A549 (cell line): ENCODE data around the gene GNG12. TPM values are rescaled to one million over a fixed set of nuclear protein-coding genes. Genes with fewer than 3 reads are reported as not detected.

ENCODE experiments used
- ATAC-seq, 2 experiments: fragments of 200-7000 bp in 1 of 2; fragments of >200 bp in 1 of 2; cut with Nextera tagmentation in 1 of 2; cut with Tn5 transposase in 1 of 2; 3 replicates each; pipeline versions ENCODE4 v1.8.0 to v1.9.1; 2018 to 2020; ENCODE audit warnings: mild to moderate bottlenecking in 1 of 2, moderate library complexity in 1 of 2
- CTCF ChIA-PET: fragments of 300-600 bp; sonication (Branson Sonifier 250); formaldehyde crosslinking; extraction: SDS; loops from one replicate; lab custom pipeline; 2021; ENCODE audit warnings: antibody characterized with exemption, inconsistent platforms; lab: Yijun Ruan, JAX
- POLR2A ChIA-PET: fragments of 350-600 bp; formaldehyde crosslinking; extraction: SDS; loops from one replicate; lab custom pipeline; 2021; ENCODE audit warnings: antibody characterized with exemption, inconsistent platforms; lab: Yijun Ruan, JAX
- DNase-seq, 2 experiments: peaks; one replicate each; pipeline versions ENCODE4 v3.0.0 to v3.0.0-alpha.2; 2011 to 2016; ENCODE audit warnings: low read depth in 1 of 2, low spot score in 1 of 2
- FAIRE-seq: peaks from 2 replicates; lab custom pipeline; 2011; peaks lifted over from hg19 to GRCh38; lab: Jason Lieb, UNC
- H3K27ac ChIP-seq, 2 experiments: fragments of >200 bp; sonication (Bioruptor Twin); formaldehyde crosslinking; 3 replicates each; pipeline ENCODE4 v1.5.1; 2016 to 2017
- H3K4me1 ChIP-seq: fragments of >200 bp; sonication (Bioruptor Twin); formaldehyde crosslinking; 3 replicates; pipeline ENCODE4 v1.6.1; 2016
- H3K4me2 ChIP-seq: fragments of >200 bp; sonication (Bioruptor Twin); formaldehyde crosslinking; 3 replicates; pipeline ENCODE4 v1.6.1; 2016
- H3K4me3 ChIP-seq: fragments of >200 bp; sonication (Bioruptor Twin); formaldehyde crosslinking; 3 replicates; pipeline ENCODE4 v1.5.1; 2016
- H3K9me3 ChIP-seq: fragments of >200 bp; sonication (Bioruptor Twin); formaldehyde crosslinking; 3 replicates; pipeline ENCODE4 v1.6.1; 2016
- ATOH8 ChIP-seq: fragments of 250-450 bp; sonication (Bioruptor Pico); IDR thresholded peaks from 2 replicates; pipeline ENCODE4 v1.5.0; 2020; ENCODE audit warnings: low read depth, mild to moderate bottlenecking, moderate library complexity
- BCL3 ChIP-seq: fragments of >200 bp; sonication (Bioruptor Twin); formaldehyde crosslinking; IDR thresholded peaks from 3 replicates; pipeline ENCODE4 v1.6.1; 2016
- BHLHE40 ChIP-seq: IDR thresholded peaks from 2 replicates; pipeline ENCODE4 v1.6.1; 2012; ENCODE audit warnings: low read depth, low read length, inconsistent platforms
- CHD2 ChIP-seq: fragments of 150-350 bp; IDR thresholded peaks from 2 replicates; pipeline ENCODE4 v1.6.1; 2014; ENCODE audit warnings: low read length; ENCODE audit not compliant: partially characterized antibody
- CTCF ChIP-seq: fragments of >200 bp; sonication (Bioruptor Twin); formaldehyde crosslinking; IDR thresholded peaks from 3 replicates; pipeline ENCODE4 v1.5.1; 2016
- FOSL2 ChIP-seq, 2 experiments: fragments of 450-650 bp in 1 of 2; fragments of >200 bp in 1 of 2; sonication (Bioruptor Twin) in 1 of 2; formaldehyde crosslinking; IDR thresholded peaks; 2 replicates each; pipeline versions ENCODE4 v1.5.0 to v1.6.1; 2016 to 2020; ENCODE audit warnings: mild to moderate bottlenecking in 1 of 2, moderate library complexity in 1 of 2
- GATA3 ChIP-seq: IDR thresholded peaks from 2 replicates; pipeline ENCODE4 v1.6.1; 2012; ENCODE audit warnings: borderline replicate concordance
- HEYL ChIP-seq: fragments of 250-450 bp; sonication (Bioruptor Pico); IDR thresholded peaks from 2 replicates; pipeline ENCODE4 v1.8.0; 2021; ENCODE audit warnings: mild to moderate bottlenecking, moderate library complexity
- HMGXB4 ChIP-seq: fragments of 250-450 bp; sonication (Bioruptor Pico); IDR thresholded peaks from 2 replicates; pipeline ENCODE4 v1.5.0; 2021; ENCODE audit warnings: mild to moderate bottlenecking, moderate library complexity, borderline replicate concordance
- JUN ChIP-seq, 2 experiments: fragments of >200 bp; sonication (Bioruptor Twin); formaldehyde crosslinking; IDR thresholded peaks; 2 replicates in 1 of 2; 3 replicates in 1 of 2; pipeline ENCODE4 v1.6.1; 2016 to 2017
- KDM1A ChIP-seq: fragments of 200-600 bp; sonication (generic); IDR thresholded peaks from 2 replicates; pipeline ENCODE4 v1.6.1; 2016; ENCODE audit warnings: low read depth, mild to moderate bottlenecking
- MAZ ChIP-seq: fragments of 150-350 bp; IDR thresholded peaks from 2 replicates; pipeline ENCODE4 v1.6.1; 2014; ENCODE audit warnings: antibody characterized with exemption, low read depth, low read length, borderline replicate concordance
- MYC ChIP-seq: IDR thresholded peaks from 2 replicates; pipeline ENCODE4 v1.6.1; 2012; ENCODE audit warnings: mild to moderate bottlenecking, inconsistent platforms, low read length, improper control_type of control experiment, borderline replicate concordance
- NFE2L2 ChIP-seq: fragments of 150-350 bp; conservative IDR thresholded peaks from 2 replicates; pipeline ENCODE4 v1.6.1; 2014; ENCODE audit warnings: low read length
- POLR2AphosphoS2 ChIP-seq: conservative IDR thresholded peaks from 2 replicates; pipeline ENCODE4 v1.6.1; 2012; ENCODE audit warnings: low read length, improper control_type of control experiment, inconsistent platforms
- RCOR1 ChIP-seq: fragments of 150-350 bp; IDR thresholded peaks from 2 replicates; pipeline ENCODE4 v1.6.1; 2014; ENCODE audit warnings: antibody characterized with exemption, low read length, low read depth
- SMC3 ChIP-seq: fragments of >200 bp; sonication (Bioruptor Twin); formaldehyde crosslinking; IDR thresholded peaks from 3 replicates; pipeline ENCODE4 v1.6.1; 2018; ENCODE audit warnings: inconsistent platforms
- USF2 ChIP-seq: fragments of 450-650 bp; IDR thresholded peaks from 2 replicates; pipeline ENCODE4 v1.6.1; 2014; ENCODE audit warnings: antibody characterized with exemption
- ZFP36 ChIP-seq: fragments of 450-650 bp; IDR thresholded peaks from 2 replicates; pipeline ENCODE4 v1.6.1; 2014; ENCODE audit warnings: borderline replicate concordance; ENCODE audit not compliant: partially characterized antibody
- ZSCAN20 ChIP-seq: fragments of 250-450 bp; sonication (Bioruptor Pico); IDR thresholded peaks from 2 replicates; pipeline ENCODE4 v1.8.0; 2022; ENCODE audit warnings: mild to moderate bottlenecking, moderate library complexity
- WGBS: methylation state at CpG from one replicate; pipeline ENCODE4 v1.1.6; 2017; ENCODE audit errors: missing lambda C conversion rate; 5-methylcytosine and 5-hydroxymethylcytosine counted together
- polyA plus RNA-seq, 4 experiments: library from polyadenylated mRNA; depleted of rRNA in 3 of 4; stranded (reverse); fragments of >200 nt; fragmentation: RNase III in 1 of 4; extraction: RNeasy Plus Mini Kit Qiagen cat#74134 plus additional on column Dnase treatment in 1 of 4; gene quantifications; 2 replicates in 3 of 4; 3 replicates in 1 of 4; pipeline ENCODE4 v1.2.3, GENCODE V29; 2011 to 2017

GNG12 gene
- polyA plus RNA-seq, 2 of the 4 experiments (the other 2 are of a cell fraction): 91.8 to 132 TPM

GRCh38 chr1:67816095-67816475, 17.2 kb downstream of the GNG12 start:
- WGBS: 93% methylated on average over 7 of the region's 7 CpGs
- Histone ChIP-seq H3K4me1 (peaks cover 59% of the 10 kb centered on the region), H3K9me3 (no peaks in the 10 kb centered on the region), H3K27ac (peak overlapping the region in 1 of 2 experiments; percentile 10; a peak in 1 of 6 replicates), H3K4me3 (no peak overlapping the region), H3K4me2 (no peak overlapping the region)
- no peak for TF ChIP-seq POLR2AphosphoS2
- TF ChIP-seq CHD2: no peak
- TF ChIP-seq ATOH8: no peak
- no peak for TF ChIP-seq BCL3
- ChIA-PET CTCF (interaction anchor here (1.1 to 1.3 kb wide), 3 partner anchors 12 to 55 kb away, joined by 3 to 4 read pairs (median 3); no protein-coding TSS in a partner anchor), POLR2A (no interaction called here)
- FAIRE-seq (no peak), DNase-seq (no peak), ATAC-seq (no peak)

GRCh38 chr1:67815303-67816094, 17.8 kb downstream of the GNG12 start:
- no peak for FAIRE-seq

More at GRCh38 chr1:67815303-67816094, 17.8 kb downstream of the GNG12 start:
- POLR2A ChIA-PET: no interaction called here
- Histone ChIP-seq H3K4me1 (peaks cover 59% of the 10 kb centered on the region), H3K27ac (no peak overlapping the region), H3K9me3 (no peaks in the 10 kb centered on the region), H3K4me2 (no peak overlapping the region), H3K4me3 (no peak overlapping the region)
- WGBS: 81% methylated on average over 17 of the region's 17 CpGs
- ATAC-seq: peak in 1 of 2 experiments; percentile 37; a peak in 2 of 6 replicates
- no peak for DNase-seq
- no peak for TF ChIP-seq HEYL (CRISPR knock-in tag)
- TF ChIP-seq GATA3: no peak
- TF ChIP-seq ZSCAN20 (CRISPR knock-in tag): no peak
- no peak for TF ChIP-seq MYC
- TF ChIP-seq ZFP36: no peak
- TF ChIP-seq HMGXB4 (CRISPR knock-in tag): no peak
- TF ChIP-seq FOSL2 (IDR thresholded peaks at IDR 0.05): no peak
- TF ChIP-seq FOSL2 (CRISPR knock-in tag; IDR thresholded peaks at IDR 0.05): no peak
- no peak for TF ChIP-seq KDM1A
- no peak for TF ChIP-seq CTCF
- no peak for TF ChIP-seq SMC3
- no peak for TF ChIP-seq MAZ
- no peak for TF ChIP-seq NFE2L2
- TF ChIP-seq BCL3: no peak
- no peak for TF ChIP-seq RCOR1
- TF ChIP-seq BHLHE40: no peak
- TF ChIP-seq USF2: no peak
- no peak for TF ChIP-seq JUN (IDR thresholded peaks at IDR 0.05)
- CTCF ChIA-PET: interaction anchor here (0.8 to 1.4 kb wide), 5 partner anchors 11 to 254 kb away, joined by 3 to 4 read pairs (median 3); no protein-coding TSS in a partner anchor
